Thyroid gland (tissue), 4 donors: ENCODE data around the gene PAMR1.

Experiments
- CTCF ChIP-seq, 6 experiments: fragments of 200-600 bp in 3 of 6; fragments of 450-650 bp in 3 of 6; sonication (generic) in 3 of 6; IDR thresholded peaks; one replicate each; pipeline ENCODE4 v1.5.1; 2016 to 2019; ENCODE audit warnings: antibody characterized with exemption in 6 of 6, mild to moderate bottlenecking in 2 of 6, inconsistent platforms in 1 of 6, moderate library complexity in 1 of 6
- POLR2A ChIP-seq, 2 donors: fragments of 450-650 bp; IDR thresholded peaks; one replicate each; pipeline ENCODE4 v1.6.1; 2017; ENCODE audit warnings: antibody characterized with exemption in 2 of 2, mild to moderate bottlenecking in 2 of 2, moderate library complexity in 1 of 2

GRCh38 chr11:35518766-35519165 lies 6.7 kb downstream of the PAMR1 start:
- TF ChIP-seq CTCF (IDR thresholded peaks at IDR 0.05), result no peak
- no peak for TF ChIP-seq POLR2A (IDR thresholded peaks at IDR 0.05)
